ENCODE results near the gene TRAF3IP3.

TRAF3IP3 gene

GRCh38 chr1:209749670-209750323 is 6.1 kb upstream of the TRAF3IP3 start:
- no peak overlapping the region for H3K9ac ChIP-seq (ENCODE audit: low read depth, low read length)
- peaks cover 8% of the 10 kb centered on the region for H3K4me1 ChIP-seq (ENCODE audit: control insufficient read depth, insufficient read depth, low read length)
- H3K36me3 ChIP-seq (ENCODE audit: control insufficient read depth, insufficient read depth, low read length) = no peaks in the 10 kb centered on the region
- H3K9me3 ChIP-seq (ENCODE audit: control insufficient read depth, insufficient read depth, low read length) = no peaks in the 10 kb centered on the region
- H3K27me3 ChIP-seq (ENCODE audit: control insufficient read depth, insufficient read depth, low read length) = peaks cover 17% of the 10 kb centered on the region
- no peak overlapping the region for H3K27ac ChIP-seq (ENCODE audit: low read depth, low read length)
- H3K4me3 ChIP-seq (ENCODE audit: low read depth, low read length) = no peak overlapping the region

- H3K27me3 ChIP-seq (ENCODE audit: control insufficient read depth, insufficient read depth, low read length) = peaks cover 13% of the 10 kb centered on the region
- H3K9ac ChIP-seq (ENCODE audit: low read depth, low read length) = no peak overlapping the region
- H3K36me3 ChIP-seq (ENCODE audit: control insufficient read depth, insufficient read depth, low read length) = no peaks in the 10 kb centered on the region
- no peaks in the 10 kb centered on the region for H3K9me3 ChIP-seq (ENCODE audit: control insufficient read depth, insufficient read depth, low read length)
- H3K4me3 ChIP-seq (ENCODE audit: low read depth, low read length) = no peak overlapping the region
- peaks cover 8% of the 10 kb centered on the region for H3K4me1 ChIP-seq (ENCODE audit: control insufficient read depth, insufficient read depth, low read length)
- no peak overlapping the region for H3K27ac ChIP-seq (ENCODE audit: low read depth, low read length)
Observed at GRCh38 chr1:209751627-209752231, 4.1 kb upstream of the TRAF3IP3 start.

- Histone ChIP-seq H3K27me3 (ENCODE audit: control insufficient read depth, insufficient read depth, low read length) (peaks cover 9% of the 10 kb centered on the region), H3K36me3 (ENCODE audit: control insufficient read depth, insufficient read depth, low read length) (no peaks in the 10 kb centered on the region), H3K4me3 (ENCODE audit: low read depth, low read length) (no peak overlapping the region), H3K9ac (ENCODE audit: low read depth, low read length) (no peak overlapping the region), H3K27ac (ENCODE audit: low read depth, low read length) (no peak overlapping the region), H3K9me3 (ENCODE audit: control insufficient read depth, insufficient read depth, low read length) (no peaks in the 10 kb centered on the region), H3K4me1 (ENCODE audit: control insufficient read depth, insufficient read depth, low read length) (peaks cover 8% of the 10 kb centered on the region)
Observed at GRCh38 chr1:209752890-209753289, 3.0 kb upstream of the TRAF3IP3 start.

DNA sequence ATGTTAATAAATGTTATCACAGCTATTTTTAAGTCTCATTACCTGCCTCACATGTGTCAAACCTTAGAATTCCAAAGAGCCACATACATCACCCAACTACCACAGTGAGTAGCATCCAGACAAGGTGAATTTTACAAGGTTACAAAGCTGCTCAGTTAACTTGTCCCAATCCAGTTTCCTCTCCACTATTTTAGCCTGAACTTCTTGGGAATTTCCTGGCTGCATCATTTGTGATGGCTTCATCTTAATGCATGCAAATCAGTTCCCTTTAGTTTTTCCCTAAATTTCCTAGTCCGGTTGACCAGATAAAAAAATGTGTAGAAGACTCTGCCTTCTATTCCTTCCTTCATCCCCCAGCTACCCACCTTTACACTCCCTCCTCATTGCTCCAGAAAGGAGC is 597 bp upstream of the TRAF3IP3 start:
- Histone ChIP-seq H3K27ac (ENCODE audit: low read depth, low read length) (no peak overlapping the region), H3K4me3 (ENCODE audit: low read depth, low read length) (no peak overlapping the region), H3K4me1 (ENCODE audit: control insufficient read depth, insufficient read depth, low read length) (no peaks in the 10 kb centered on the region)

DNA sequence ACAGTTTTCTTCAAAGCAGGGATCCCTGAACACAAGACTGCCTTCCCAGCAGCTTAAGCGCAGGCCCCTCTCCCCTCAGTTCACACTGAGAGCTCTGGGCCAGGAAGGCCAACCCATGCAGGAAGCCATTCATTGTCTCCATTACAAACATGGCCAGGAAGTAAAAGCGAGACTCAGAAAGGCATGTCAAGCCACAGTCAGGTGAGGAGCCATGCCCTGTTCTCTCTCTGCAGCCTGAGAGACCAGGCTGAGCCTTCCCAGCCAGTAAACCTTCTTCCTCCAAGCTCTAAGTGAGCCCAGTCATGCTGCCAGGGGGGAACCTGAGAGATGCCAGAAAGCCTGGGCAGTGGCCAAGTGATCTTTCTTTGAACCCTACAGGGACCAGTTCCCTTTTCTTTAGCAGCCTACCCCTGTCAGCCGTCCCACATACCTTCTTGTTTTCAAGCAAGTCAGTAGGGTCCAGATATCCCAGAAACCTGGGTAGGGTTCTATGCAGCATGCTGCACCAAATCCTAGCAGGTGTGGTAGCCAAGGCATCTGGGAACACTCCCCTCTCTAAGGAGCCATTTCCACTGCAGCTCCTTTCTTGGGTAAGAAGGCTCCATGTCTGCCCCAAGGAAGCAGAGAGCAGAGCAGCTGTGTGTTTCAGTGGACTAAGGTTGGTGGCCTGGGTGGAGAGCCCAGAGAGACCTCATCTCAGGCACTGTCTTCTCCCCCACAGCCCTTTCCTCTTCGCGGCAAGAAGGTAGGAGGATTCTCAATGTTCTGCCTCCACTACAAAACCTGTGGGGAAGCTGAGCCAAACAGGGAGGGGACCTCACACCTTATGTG is 977 bp downstream of the TRAF3IP3 start:
- Histone ChIP-seq H3K4me3 (ENCODE audit: low read depth, low read length) (no peak overlapping the region), H3K36me3 (ENCODE audit: control insufficient read depth, insufficient read depth, low read length) (no peaks in the 10 kb centered on the region), H3K27ac (ENCODE audit: low read depth, low read length) (no peak overlapping the region), H3K9ac (ENCODE audit: low read depth, low read length) (no peak overlapping the region), H3K9me3 (ENCODE audit: control insufficient read depth, insufficient read depth, low read length) (no peaks in the 10 kb centered on the region), H3K4me1 (ENCODE audit: control insufficient read depth, insufficient read depth, low read length) (no peaks in the 10 kb centered on the region), H3K27me3 (ENCODE audit: control insufficient read depth, insufficient read depth, low read length) (peaks cover 4% of the 10 kb centered on the region; the same call in 1 of the 2 replicates)

More for the DNA sequence above, 597 bp upstream of the TRAF3IP3 start:
- Histone ChIP-seq H3K9ac (ENCODE audit: low read depth, low read length) (no peak overlapping the region), H3K9me3 (ENCODE audit: control insufficient read depth, insufficient read depth, low read length) (no peaks in the 10 kb centered on the region), H3K27me3 (ENCODE audit: control insufficient read depth, insufficient read depth, low read length) (peaks cover 4% of the 10 kb centered on the region; the same call in 1 of the 2 replicates), H3K36me3 (ENCODE audit: control insufficient read depth, insufficient read depth, low read length) (no peaks in the 10 kb centered on the region)

DNA sequence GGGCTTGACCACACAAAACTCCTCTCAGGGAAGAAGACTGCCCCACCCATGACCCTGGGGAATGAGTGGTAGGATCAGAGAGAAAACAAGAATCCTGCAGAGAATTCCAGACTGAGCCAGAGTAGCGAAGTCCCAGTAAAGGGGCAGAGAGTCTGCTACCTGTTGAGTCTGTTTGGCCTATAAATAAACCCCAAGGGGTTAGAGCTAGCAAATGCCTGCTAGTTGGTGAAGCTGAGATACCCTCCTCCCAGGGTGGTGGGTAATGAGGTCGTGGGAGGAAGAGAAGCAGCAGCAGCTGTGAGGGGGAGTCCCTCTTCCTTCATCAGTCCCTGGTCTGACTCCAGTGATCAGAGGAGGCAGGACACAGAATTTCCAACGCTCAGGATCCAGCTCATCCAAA is 2.5 kb downstream of the TRAF3IP3 start:
- Histone ChIP-seq H3K4me1 (ENCODE audit: control insufficient read depth, insufficient read depth, low read length) (no peaks in the 10 kb centered on the region), H3K36me3 (ENCODE audit: control insufficient read depth, insufficient read depth, low read length) (no peaks in the 10 kb centered on the region), H3K4me3 (ENCODE audit: low read depth, low read length) (no peak overlapping the region), H3K9ac (ENCODE audit: low read depth, low read length) (no peak overlapping the region), H3K27me3 (ENCODE audit: control insufficient read depth, insufficient read depth, low read length) (peaks cover 4% of the 10 kb centered on the region; the same call in 1 of the 2 replicates), H3K9me3 (ENCODE audit: control insufficient read depth, insufficient read depth, low read length) (no peaks in the 10 kb centered on the region), H3K27ac (ENCODE audit: low read depth, low read length) (no peak overlapping the region)

DNA sequence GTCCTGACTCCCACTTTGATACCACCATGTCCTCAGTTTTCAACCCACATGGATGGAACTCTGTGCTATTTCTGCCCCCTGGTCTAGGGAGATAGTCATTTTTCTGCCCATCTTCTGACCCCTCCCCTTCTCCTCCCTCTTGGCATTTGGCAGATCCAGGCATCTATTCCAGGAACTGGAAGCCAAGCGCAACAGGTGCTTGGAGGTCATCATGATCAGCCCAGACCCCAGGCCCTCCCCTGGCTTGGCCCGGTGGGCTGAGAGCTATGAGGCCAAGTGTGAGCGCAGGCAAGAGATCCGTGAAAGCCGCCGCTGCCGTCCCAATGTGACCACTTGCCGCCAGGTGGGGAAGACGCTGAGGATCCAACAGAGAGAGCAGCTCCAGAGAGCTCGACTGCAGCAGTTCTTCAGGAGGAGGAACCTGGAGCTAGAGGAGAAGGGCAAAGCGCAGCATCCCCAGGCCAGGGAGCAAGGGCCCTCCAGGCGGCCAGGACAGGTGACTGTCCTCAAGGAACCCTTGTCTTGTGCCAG is 4.0 kb downstream of the TRAF3IP3 start:
- Histone ChIP-seq H3K9me3 (ENCODE audit: control insufficient read depth, insufficient read depth, low read length) (no peaks in the 10 kb centered on the region), H3K36me3 (ENCODE audit: control insufficient read depth, insufficient read depth, low read length) (no peaks in the 10 kb centered on the region), H3K4me3 (ENCODE audit: low read depth, low read length) (no peak overlapping the region), H3K9ac (ENCODE audit: low read depth, low read length) (no peak overlapping the region), H3K27me3 (ENCODE audit: control insufficient read depth, insufficient read depth, low read length) (peaks cover 4% of the 10 kb centered on the region; the same call in 1 of the 2 replicates), H3K4me1 (ENCODE audit: control insufficient read depth, insufficient read depth, low read length) (no peaks in the 10 kb centered on the region), H3K27ac (ENCODE audit: low read depth, low read length) (no peak overlapping the region)

GRCh38 chr1:209761011-209761635 is 5.3 kb downstream of the TRAF3IP3 start:
- no peak overlapping the region for H3K4me3 ChIP-seq (ENCODE audit: low read depth, low read length)
- H3K9me3 ChIP-seq (ENCODE audit: control insufficient read depth, insufficient read depth, low read length) = no peaks in the 10 kb centered on the region
- no peak overlapping the region for H3K27ac ChIP-seq (ENCODE audit: low read depth, low read length)
- H3K4me1 ChIP-seq (ENCODE audit: control insufficient read depth, insufficient read depth, low read length) = no peaks in the 10 kb centered on the region
- H3K36me3 ChIP-seq (ENCODE audit: control insufficient read depth, insufficient read depth, low read length) = no peaks in the 10 kb centered on the region
- H3K27me3 ChIP-seq (ENCODE audit: control insufficient read depth, insufficient read depth, low read length) = peaks cover 4% of the 10 kb centered on the region; the same call in 1 of the 2 replicates
- no peak overlapping the region for H3K9ac ChIP-seq (ENCODE audit: low read depth, low read length)

DNA sequence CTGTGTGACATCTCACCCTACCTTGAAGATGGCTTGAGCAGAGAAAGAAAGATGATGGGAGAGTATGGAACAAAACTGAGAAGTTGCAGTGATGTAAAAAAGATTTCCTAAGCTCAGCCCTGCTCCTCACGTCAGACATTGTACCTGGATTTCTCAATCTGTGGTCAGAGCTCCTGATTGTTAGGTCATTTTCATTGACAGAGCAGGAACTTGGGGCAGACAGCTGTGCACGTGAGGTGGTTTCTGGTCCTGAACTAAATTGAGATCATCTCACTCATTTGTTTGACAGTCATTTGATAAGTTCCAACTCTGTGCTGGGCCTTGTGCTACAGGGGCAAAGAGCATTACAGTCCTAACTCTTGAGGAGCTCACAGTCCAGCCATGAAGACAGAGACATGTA is 10.2 kb downstream of the TRAF3IP3 start:
- Histone ChIP-seq H3K36me3 (ENCODE audit: control insufficient read depth, insufficient read depth, low read length) (no peaks in the 10 kb centered on the region), H3K27me3 (ENCODE audit: control insufficient read depth, insufficient read depth, low read length) (no peaks in the 10 kb centered on the region), H3K4me3 (ENCODE audit: low read depth, low read length) (no peak overlapping the region), H3K27ac (ENCODE audit: low read depth, low read length) (no peak overlapping the region), H3K4me1 (ENCODE audit: control insufficient read depth, insufficient read depth, low read length) (no peaks in the 10 kb centered on the region), H3K9me3 (ENCODE audit: control insufficient read depth, insufficient read depth, low read length) (no peaks in the 10 kb centered on the region), H3K9ac (ENCODE audit: low read depth, low read length) (no peak overlapping the region)

- no peak overlapping the region for H3K9ac ChIP-seq (ENCODE audit: low read depth, low read length)
Observed at GRCh38 chr1:209767096-209767495, 11.2 kb downstream of the TRAF3IP3 start.

More at GRCh38 chr1:209767096-209767495, 11.2 kb downstream of the TRAF3IP3 start:
- Histone ChIP-seq H3K4me1 (ENCODE audit: control insufficient read depth, insufficient read depth, low read length) (no peaks in the 10 kb centered on the region), H3K9me3 (ENCODE audit: control insufficient read depth, insufficient read depth, low read length) (no peaks in the 10 kb centered on the region), H3K27me3 (ENCODE audit: control insufficient read depth, insufficient read depth, low read length) (no peaks in the 10 kb centered on the region), H3K27ac (ENCODE audit: low read depth, low read length) (no peak overlapping the region), H3K36me3 (ENCODE audit: control insufficient read depth, insufficient read depth, low read length) (no peaks in the 10 kb centered on the region), H3K4me3 (ENCODE audit: low read depth, low read length) (no peak overlapping the region)

Measured in HUES48 (cell line).